ENCODE data around the gene SFTPB.
"Not testable (repeated sequence)": the region's sequence is repeated elsewhere in the genome, so short reads cannot be mapped to it uniquely, and the experiment has no call there.

The SFTPB gene

DNA sequence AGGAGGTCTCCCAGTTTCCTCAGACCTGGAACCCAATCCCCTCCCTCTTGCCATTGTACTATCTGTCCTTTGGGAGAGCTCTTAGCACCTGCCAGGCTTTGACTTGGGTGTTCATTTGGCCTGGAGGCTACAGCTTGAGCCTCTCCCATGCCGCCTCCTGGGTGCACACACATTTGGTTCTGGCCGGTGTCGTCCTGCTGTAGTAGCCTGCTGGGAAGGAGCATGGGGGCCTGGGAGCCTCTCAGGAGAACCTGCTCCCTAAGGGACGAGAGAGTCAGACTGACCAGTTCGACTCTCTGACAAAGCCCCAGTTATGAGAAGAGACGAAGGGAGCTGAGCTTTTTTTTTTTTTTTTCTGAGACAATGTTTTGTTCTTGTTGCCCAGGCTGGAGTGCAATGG is 7.4 kb upstream of the SFTPB start:
- no peak for DNase-seq

- DNase-seq: no peak
These were observed 6.4 kb upstream of the SFTPB start for GRCh38 chr2:85674417-85674816.

- no peak for DNase-seq
These were observed 5.8 kb upstream of the SFTPB start for GRCh38 chr2:85673716-85674375.

DNA sequence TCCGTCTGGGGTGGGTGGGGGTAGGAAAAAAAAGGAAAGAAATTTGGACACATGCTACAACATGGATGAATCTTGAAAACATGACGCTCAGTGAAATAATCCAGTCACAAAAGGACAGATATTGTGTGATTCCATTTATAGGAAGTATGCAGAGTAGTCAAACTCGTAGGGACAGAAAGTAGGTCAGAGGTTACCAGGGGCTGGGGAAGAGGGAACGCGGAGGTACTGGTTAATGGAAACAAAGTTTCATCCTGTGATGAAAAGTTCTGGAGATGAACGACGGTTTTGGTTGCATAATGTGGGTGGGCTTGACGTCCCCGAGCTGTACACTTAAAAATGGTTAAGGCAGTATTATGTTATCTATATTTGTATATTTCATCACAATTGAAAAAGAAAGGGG is 4.5 kb upstream of the SFTPB start:
- DNase-seq: no peak

DNA sequence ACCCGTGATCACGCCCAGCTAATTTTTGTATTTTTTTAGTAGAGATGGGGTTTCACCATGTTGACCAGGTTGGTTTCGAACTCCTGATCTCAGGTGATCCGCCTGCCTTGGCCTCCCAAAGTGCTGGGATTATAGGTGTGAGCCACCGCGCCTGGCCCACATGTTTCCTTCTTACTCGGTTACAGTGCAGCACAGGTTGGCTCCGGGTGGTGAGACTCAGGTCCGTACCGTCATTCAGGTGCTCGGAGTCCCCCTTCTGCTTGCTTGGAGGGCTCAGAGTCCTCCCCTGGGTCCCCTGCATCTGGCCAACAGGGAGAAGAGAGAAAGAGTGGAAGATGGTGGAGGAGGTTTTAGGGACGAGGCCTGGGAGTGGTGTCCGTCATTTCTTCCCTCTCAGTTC is 2.4 kb upstream of the SFTPB start:
- not testable (repeated sequence) for DNase-seq

GRCh38 chr2:85669549-85669948 is 1.6 kb upstream of the SFTPB start:
- no peak for DNase-seq

- DNase-seq: no peak
These were observed 801 bp upstream of the SFTPB start for GRCh38 chr2:85668857-85669142.

DNA sequence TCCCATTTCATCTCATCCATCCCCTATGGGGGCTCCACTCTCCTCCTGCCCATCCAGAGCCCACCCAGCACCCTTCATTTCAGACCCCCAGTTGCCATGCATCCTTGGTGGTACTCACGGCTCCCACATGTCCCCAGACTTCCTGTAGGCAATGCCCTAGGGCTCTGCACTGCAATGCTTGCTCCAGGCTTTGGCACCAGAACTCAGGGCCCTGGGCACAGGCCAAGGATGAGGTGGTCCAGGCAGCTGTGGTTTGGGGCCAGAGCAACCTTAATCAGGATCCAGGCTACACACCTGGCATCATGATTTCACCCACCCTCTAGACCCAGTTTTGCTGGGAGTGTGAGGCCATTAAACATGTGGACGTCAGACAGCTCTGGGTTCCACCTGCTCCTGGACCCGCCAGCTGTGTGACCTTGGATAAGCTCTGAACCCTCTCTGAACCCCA is 414 bp downstream of the SFTPB start:
- no peak for DNase-seq

DNA sequence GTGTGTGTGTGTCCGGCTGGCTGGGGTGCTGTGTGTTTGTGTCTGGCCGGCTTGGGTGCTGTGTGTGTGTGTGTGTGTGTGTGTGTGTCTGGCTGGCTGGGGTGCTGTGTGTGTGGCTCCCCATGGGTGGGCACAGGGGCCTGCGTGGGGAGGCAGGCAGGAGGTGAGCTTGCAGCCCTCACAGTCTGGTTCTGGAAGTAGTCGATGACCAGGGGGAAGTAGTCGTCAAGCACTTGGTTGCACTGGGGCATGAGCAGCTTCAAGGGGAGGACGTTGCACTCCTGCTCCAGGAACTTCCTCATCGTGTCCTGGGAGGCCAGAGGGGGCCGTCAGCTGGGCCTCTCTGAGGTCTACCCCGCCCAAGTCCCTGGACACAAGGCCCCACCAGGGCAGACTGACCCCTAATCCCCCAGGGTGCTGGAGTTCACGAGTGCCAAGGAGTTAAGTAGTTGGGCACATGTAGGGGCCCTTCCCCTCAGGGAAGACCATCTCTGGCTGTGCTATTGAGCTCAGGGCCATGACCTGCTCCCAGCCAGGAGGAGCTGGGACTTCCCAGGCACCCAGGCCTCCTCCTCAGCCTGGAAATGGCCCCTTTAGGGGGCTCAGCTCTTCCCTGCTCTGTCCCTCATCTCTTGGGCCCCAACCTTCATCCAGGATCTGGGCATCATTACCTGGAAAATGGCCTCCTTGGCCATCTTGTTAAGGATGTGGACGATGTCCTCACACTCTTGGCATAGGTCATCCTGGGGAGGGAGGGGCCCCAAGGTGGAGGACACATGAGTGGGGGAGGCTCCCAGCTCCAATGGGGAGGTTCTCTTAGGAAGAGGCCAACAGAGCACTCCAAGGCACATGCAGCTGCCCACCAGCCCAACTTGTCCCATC is 1.3 kb downstream of the SFTPB start:
- DNase-seq: no peak

DNA sequence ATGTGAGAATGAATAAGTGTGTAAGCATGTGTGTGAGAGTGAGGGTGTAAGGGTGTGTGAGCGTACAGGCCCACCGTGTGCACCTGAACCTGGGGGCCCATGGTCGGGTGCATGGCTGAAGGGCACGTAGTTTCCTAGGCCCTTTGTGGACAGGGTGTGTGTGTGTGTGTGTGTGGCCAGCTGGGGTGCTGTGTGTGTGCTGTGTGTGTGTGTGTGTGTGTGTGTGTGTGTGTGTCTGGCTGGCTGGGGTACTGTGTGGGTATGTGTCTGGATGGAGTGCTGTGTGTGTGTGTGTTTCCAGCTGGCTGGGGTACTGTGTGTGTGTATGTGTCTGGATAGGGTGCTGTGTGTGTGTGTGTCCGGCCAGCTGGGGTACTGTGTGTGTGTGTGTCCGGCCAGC is 2.0 kb downstream of the SFTPB start:
- DNase-seq: no peak

DNA sequence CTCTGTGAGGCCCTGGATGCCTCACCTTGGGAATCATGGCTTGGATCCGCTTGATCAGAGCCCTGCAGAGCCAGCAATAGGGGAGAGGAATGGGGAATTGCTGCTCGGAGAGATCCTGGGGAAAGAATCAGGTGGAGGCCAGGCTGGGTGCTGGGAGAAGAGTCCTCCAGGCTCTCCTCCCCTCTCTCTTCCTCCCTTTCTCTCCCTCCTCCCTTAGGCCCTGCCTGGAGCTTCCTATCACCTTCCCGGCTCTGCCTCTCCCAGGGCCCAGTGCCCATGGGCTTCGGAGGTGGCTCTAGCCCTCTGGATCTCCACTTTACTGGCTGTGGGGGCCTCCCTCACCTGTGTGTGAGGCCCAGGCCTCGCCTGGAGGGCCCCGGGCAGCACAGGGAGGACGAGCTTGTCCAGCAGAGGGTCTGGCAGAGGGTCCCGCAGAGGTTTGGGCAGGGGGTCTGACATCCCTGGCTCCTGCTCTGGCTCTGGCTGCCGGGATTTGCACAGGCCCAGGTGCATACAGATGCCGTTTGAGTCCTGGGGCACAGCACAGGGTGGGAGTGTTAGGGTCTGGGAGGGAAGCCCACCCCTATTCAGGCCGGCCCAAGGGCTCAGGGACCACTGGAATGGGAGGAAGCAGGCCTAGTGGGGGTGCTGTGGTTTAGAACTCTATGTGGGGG is 2.6 kb downstream of the SFTPB start:
- DNase-seq: no peak

GRCh38 chr2:85663594-85664565 is 4.1 kb downstream of the SFTPB start:
- no peak for DNase-seq

- no peak for DNase-seq
These were observed 5.0 kb downstream of the SFTPB start for GRCh38 chr2:85662899-85663593.

DNA sequence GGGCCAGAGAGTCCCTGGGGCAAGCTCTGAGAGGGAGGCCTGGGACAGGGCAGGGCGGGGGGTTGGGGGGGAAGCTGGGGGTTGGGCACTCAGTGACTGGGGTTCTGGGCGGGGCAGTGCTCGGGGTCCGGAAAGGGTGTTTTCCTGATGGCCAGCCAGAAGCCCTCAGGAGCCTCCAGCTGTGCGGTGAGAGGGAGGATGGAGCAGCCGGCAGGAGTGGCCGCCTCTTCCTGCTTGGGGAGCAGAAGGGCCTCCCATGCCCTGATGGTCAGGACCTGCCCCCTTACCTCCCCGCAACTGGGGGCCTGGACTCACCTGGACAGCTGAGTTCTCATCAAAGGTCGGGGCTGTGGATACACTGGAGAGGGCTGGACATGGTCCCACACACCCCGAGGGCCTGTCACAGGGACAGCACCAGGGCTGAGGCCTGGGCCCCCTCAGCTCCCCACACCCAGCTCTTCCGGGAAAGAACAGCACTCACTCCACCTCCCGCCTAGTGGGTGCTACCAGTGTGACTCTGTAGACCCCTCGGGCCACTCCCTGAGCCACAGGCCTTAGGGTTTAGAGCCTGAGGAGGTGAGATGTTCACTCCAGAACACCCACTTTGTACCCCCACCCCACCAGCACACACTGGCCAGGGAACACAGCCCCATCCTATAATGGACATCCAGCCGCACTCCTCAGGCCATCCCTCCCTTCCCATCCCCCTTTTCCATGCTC is 6.7 kb downstream of the SFTPB start:
- DNase-seq: no peak

DNA sequence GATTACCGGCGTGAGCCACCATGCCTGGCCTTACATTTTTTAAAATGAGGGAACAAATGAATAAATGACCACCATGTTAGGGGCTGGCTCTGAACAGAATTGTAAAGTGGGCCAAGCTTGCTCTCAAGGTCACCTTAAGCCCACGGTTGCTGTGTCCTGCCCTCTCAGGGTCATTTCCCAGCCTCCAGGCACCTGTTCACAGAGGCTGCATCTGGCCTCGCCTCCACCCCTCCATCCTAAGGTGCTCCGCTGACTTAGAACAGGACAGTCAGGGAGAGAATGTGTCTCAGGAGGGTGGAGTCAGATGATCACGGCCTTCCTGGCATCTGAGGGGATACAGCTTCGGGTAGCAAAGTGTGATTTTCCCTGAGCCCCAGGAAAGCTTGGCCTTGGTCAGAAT is 7.3 kb downstream of the SFTPB start:
- no peak for DNase-seq

GRCh38 chr2:85660301-85660700 is 7.7 kb downstream of the SFTPB start:
- not testable (repeated sequence) for DNase-seq

GRCh38 chr2:85659324-85659981 is 8.5 kb downstream of the SFTPB start:
- DNase-seq: no peak

DNA sequence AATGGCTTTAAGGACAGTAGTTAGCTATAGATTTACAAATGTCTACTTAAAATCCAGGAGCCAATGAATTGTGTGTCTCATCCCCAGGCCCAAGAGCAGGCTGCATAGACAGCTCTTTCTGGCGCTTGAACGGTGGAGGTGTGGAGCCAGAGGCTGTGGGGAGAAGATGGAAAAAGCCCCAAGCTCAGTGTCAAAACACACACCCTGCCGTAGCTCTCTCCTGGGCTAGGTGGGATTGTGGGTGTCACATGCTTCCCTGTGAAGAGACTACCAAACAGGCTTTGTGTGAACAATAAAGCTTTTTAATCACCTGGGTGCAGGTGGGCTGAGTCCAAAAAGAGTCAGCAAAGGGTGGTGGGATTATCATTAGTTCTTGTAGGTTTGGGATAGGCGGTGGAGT is 10.6 kb downstream of the SFTPB start:
- not testable (repeated sequence) for DNase-seq

- DNase-seq: no peak
These were observed 11.5 kb downstream of the SFTPB start for GRCh38 chr2:85656468-85656867.

- no peak for DNase-seq
These were observed 12.0 kb downstream of the SFTPB start for GRCh38 chr2:85655961-85656417.

GRCh38 chr2:85653996-85654395 is 14.0 kb downstream of the SFTPB start:
- no peak for DNase-seq
